Rectal smooth muscle tissue (tissue), 1 donor: ENCODE measurements around the gene TMEM135.
"Not testable (repeated sequence)": the region's sequence is repeated elsewhere in the genome, so short reads cannot be mapped to it uniquely, and the experiment has no call there.

Experiments used
- H3K27ac ChIP-seq: one replicate; pipeline ENCODE4 v1.7.0; 2013; ENCODE audit warnings: low read depth, low read length, inconsistent platforms
- H3K27me3 ChIP-seq: one replicate; pipeline ENCODE4 v1.7.0; 2013; ENCODE audit warnings: low read length; ENCODE audit not compliant: control insufficient read depth, insufficient read depth
- H3K36me3 ChIP-seq: one replicate; pipeline ENCODE4 v1.7.0; 2013; ENCODE audit warnings: low read length; ENCODE audit not compliant: control insufficient read depth, insufficient read depth
- H3K4me1 ChIP-seq: one replicate; pipeline ENCODE4 v1.7.0; 2013; ENCODE audit warnings: low read length; ENCODE audit not compliant: control insufficient read depth, insufficient read depth
- H3K4me3 ChIP-seq: one replicate; pipeline ENCODE4 v1.7.0; 2013; ENCODE audit warnings: low read length
- H3K9ac ChIP-seq: one replicate; pipeline ENCODE4 v1.7.0; 2013; ENCODE audit warnings: low read length

Gene TMEM135

GRCh38 chr11:87173185-87174039 lies 135.7 kb downstream of the TMEM135 start:
- no peaks in the 10 kb centered on the region for H3K27me3 ChIP-seq
- no peak overlapping the region for H3K9ac ChIP-seq
- no peak overlapping the region for H3K4me3 ChIP-seq
- H3K36me3 ChIP-seq = no peaks in the 10 kb centered on the region
- peaks cover 5% of the 10 kb centered on the region for H3K4me1 ChIP-seq
- H3K27ac ChIP-seq = no peak overlapping the region

DNA sequence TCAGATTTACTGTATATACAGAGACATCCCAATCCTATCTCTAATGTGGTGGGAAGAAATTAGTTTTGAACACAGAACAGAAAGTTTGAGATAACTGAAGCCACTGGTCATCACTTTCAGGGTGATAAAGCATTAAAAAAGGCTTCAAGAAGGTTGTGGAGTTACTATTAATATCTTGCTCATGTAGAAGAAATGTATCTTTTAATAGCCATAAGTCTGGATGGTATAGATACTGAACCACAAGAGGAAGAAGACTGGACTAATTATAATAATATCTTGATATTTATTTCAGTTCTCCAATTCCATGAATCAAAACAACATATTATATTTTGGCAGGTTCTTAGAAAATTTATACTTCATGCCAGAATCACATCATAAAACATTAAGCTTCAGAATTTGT lies 137.1 kb downstream of the TMEM135 start:
- Histone ChIP-seq H3K36me3 (no peaks in the 10 kb centered on the region), H3K27ac (no peak overlapping the region), H3K4me3 (no peak overlapping the region), H3K9ac (no peak overlapping the region), H3K4me1 (peaks cover 5% of the 10 kb centered on the region), H3K27me3 (no peaks in the 10 kb centered on the region)

DNA sequence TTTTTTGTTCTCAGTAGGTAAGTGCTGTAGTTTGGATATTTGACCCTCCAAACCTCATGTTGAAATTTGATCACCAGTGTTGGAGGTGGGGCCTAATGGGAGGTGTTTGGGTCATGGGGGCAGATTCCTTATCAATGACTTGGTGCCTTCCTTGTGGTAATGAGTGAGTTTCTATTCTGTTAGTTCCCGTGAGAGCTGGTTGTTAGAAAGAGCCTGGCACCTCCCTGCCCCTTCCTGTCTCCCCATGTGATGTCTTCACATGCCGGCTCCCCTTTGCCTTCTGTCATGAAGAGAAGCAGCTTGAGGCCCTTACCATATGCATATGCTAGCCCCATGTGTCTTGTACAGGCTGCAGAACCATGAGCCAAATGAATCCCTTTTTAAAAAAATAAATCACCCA lies 138.3 kb downstream of the TMEM135 start:
- Histone ChIP-seq H3K27me3 (no peaks in the 10 kb centered on the region), H3K9ac (no peak overlapping the region), H3K27ac (no peak overlapping the region), H3K4me3 (no peak overlapping the region), H3K36me3 (no peaks in the 10 kb centered on the region), H3K4me1 (peaks cover 5% of the 10 kb centered on the region)

- H3K36me3 ChIP-seq = no peaks in the 10 kb centered on the region
- no peak overlapping the region for H3K27ac ChIP-seq
- H3K4me1 ChIP-seq = peaks cover 4% of the 10 kb centered on the region
- H3K9ac ChIP-seq = no peak overlapping the region
- H3K4me3 ChIP-seq = no peak overlapping the region
- no peaks in the 10 kb centered on the region for H3K27me3 ChIP-seq
Observed at GRCh38 chr11:87179621-87180020, 141.9 kb downstream of the TMEM135 start.

GRCh38 chr11:87180742-87181141 lies 143.0 kb downstream of the TMEM135 start:
- Histone ChIP-seq H3K36me3 (no peaks in the 10 kb centered on the region), H3K27me3 (no peaks in the 10 kb centered on the region), H3K4me1 (peaks cover 4% of the 10 kb centered on the region), H3K4me3 (no peak overlapping the region), H3K27ac (no peak overlapping the region), H3K9ac (no peak overlapping the region)

- no peaks in the 10 kb centered on the region for H3K36me3 ChIP-seq
- no peak overlapping the region for H3K9ac ChIP-seq
- no peak overlapping the region for H3K4me3 ChIP-seq
- no peak overlapping the region for H3K27ac ChIP-seq
- no peaks in the 10 kb centered on the region for H3K27me3 ChIP-seq
- H3K4me1 ChIP-seq = peaks cover 4% of the 10 kb centered on the region
Observed at GRCh38 chr11:87181143-87181542, 143.4 kb downstream of the TMEM135 start.

GRCh38 chr11:87185228-87185627 lies 147.5 kb downstream of the TMEM135 start:
- Histone ChIP-seq H3K4me3 (no peak overlapping the region), H3K9ac (no peak overlapping the region), H3K27ac (no peak overlapping the region), H3K36me3 (no peaks in the 10 kb centered on the region), H3K27me3 (no peaks in the 10 kb centered on the region), H3K4me1 (peaks cover 4% of the 10 kb centered on the region)

- no peak overlapping the region for H3K4me3 ChIP-seq
- no peak overlapping the region for H3K9ac ChIP-seq
Observed at GRCh38 chr11:87187076-87187475, 149.3 kb downstream of the TMEM135 start.

DNA sequence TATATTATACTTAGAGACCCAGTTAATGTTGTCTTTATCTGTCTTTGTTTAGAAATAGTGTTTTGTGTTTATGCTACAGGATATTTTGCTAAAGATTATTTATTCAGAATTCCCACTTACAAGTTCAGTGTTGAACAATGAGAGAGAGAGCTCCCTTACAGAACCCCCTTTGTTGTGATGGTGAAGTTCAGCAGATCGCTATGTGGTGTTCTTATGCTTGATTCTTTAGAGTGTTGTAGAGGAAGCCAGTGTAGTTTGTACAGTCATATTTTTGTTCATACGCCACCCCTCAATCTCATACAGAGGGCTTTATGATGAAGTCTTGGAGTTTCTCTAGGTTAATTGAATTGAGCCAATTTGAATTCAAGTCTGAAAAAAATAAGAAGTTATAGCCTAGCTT lies 150.2 kb downstream of the TMEM135 start:
- no peaks in the 10 kb centered on the region for H3K4me1 ChIP-seq
- H3K36me3 ChIP-seq = no peaks in the 10 kb centered on the region
- H3K9ac ChIP-seq = no peak overlapping the region
- H3K4me3 ChIP-seq = no peak overlapping the region
- no peak overlapping the region for H3K27ac ChIP-seq
- no peaks in the 10 kb centered on the region for H3K27me3 ChIP-seq

More at GRCh38 chr11:87187076-87187475, 149.3 kb downstream of the TMEM135 start:
- Histone ChIP-seq H3K36me3 (no peaks in the 10 kb centered on the region), H3K27me3 (no peaks in the 10 kb centered on the region), H3K27ac (no peak overlapping the region), H3K4me1 (no peaks in the 10 kb centered on the region)

DNA sequence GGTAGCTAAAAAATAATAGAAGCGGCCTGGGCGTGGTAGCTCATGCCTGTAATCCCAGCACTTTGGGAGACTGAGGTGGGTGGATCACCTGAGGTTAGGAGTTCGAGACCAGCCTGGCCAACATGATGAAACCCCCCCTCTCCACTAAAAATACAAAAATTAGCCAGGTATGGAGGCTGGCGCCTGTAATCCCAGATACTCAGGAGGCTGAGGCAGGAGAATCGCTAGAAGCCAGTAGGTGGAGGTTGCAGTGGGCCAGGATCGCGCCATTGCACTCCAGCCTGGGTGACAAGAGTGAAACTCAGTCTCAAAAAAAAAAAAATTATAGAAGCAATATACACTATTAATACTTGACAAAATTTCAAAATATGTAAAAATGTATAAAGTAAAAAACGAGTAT lies 150.7 kb downstream of the TMEM135 start:
- not testable (repeated sequence) for H3K27me3 ChIP-seq, H3K4me3 ChIP-seq, H3K9ac ChIP-seq, H3K27ac ChIP-seq, H3K4me1 ChIP-seq, H3K36me3 ChIP-seq

DNA sequence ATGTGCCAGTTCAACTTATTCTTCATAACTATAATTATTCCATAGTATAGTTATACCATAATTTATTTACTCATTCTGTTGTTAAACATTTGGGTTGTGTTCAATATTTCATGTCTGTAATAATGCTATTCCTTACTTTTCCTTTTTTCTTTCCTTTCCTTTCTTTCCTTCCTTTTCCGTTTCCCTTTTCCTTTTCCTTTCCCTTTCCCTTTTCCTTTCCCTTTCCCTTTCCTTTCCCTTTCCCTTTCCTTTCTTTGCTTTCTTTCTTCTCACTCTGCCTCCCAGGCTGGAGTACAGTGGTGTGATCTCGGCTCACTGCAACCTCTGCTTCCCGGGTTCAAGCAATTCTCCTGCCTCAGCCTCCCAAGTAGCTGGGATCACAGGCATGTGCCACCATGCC lies 151.2 kb downstream of the TMEM135 start:
- not testable (repeated sequence) for H3K36me3 ChIP-seq, H3K27ac ChIP-seq, H3K4me1 ChIP-seq, H3K27me3 ChIP-seq, H3K9ac ChIP-seq, H3K4me3 ChIP-seq

DNA sequence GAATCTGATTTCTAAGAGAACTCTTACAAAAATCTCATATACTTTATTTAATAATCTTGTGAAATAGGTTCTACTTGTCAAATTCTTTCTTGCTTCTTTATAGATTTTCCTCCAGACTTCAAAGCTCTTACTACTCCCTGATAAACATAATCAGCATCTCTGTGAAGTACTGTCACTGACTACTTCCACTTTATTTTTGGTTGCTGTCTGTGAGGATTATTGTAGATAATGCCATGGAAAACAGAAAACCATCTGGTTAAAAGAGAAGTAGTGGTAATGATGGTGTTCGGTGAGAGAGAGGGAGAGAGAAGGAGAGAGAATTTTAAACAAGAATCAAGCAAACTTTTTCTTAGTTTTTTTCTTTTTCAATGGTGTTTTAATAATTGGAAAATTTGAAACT lies 152.3 kb downstream of the TMEM135 start:
- Histone ChIP-seq H3K27ac (no peak overlapping the region), H3K27me3 (no peaks in the 10 kb centered on the region), H3K4me1 (no peaks in the 10 kb centered on the region), H3K9ac (no peak overlapping the region), H3K4me3 (no peak overlapping the region), H3K36me3 (no peaks in the 10 kb centered on the region)

- Histone ChIP-seq H3K4me1 (no peaks in the 10 kb centered on the region), H3K4me3 (no peak overlapping the region), H3K27me3 (no peaks in the 10 kb centered on the region), H3K27ac (no peak overlapping the region), H3K36me3 (no peaks in the 10 kb centered on the region), H3K9ac (no peak overlapping the region)
Observed at GRCh38 chr11:87193756-87194470, 156.2 kb downstream of the TMEM135 start.
